H1 (cell line): Measurements from ENCODE around the gene RAP1GAP. TPM values are rescaled to one million over a fixed set of nuclear protein-coding genes. Genes with fewer than 3 reads are reported as not detected.

Experiments used
- CTCF ChIA-PET: fragments of 300-600 bp; sonication (Branson Sonifier 250); formaldehyde crosslinking; loops from one replicate; lab custom pipeline; 2021; ENCODE audit not compliant: partially characterized antibody; lab: Charles Lee
- POLR2A ChIA-PET: fragments of 300-600 bp; sonication (Branson Sonifier 250); formaldehyde crosslinking; loops from one replicate; lab custom pipeline; 2021; ENCODE audit warnings: inconsistent platforms; ENCODE audit not compliant: partially characterized antibody; lab: Charles Lee
- DNase-seq, 2 experiments: peaks; one replicate each; pipeline versions ENCODE4 v3.0.0 to v3.0.0-alpha.2; 2010 to 2022; ENCODE audit warnings: low spot score in 2 of 2, low read depth in 1 of 2, mixed read lengths in 1 of 2
- FAIRE-seq: peaks from 2 replicates; lab custom pipeline; 2011; peaks lifted over from hg19 to GRCh38; lab: Jason Lieb, UNC
- H2AFZ ChIP-seq: 2 replicates; pipeline ENCODE4 v1.8.1; 2012; ENCODE audit warnings: low read length, inconsistent platforms
- H2AK5ac ChIP-seq: 2 replicates; pipeline ENCODE4 v1.6.1; 2013; ENCODE audit warnings: low read depth, low read length
- H2BK120ac ChIP-seq: replicated peaks from 2 replicates; pipeline ENCODE3; 2013; ENCODE audit warnings: low read depth, low read length, inconsistent platforms
- H2BK12ac ChIP-seq: 2 replicates; pipeline ENCODE4 v1.6.1; 2013; ENCODE audit warnings: low read depth, low read length
- H2BK15ac ChIP-seq: 2 replicates; pipeline ENCODE4 v1.6.1; 2013; ENCODE audit warnings: low read length
- H2BK20ac ChIP-seq: 2 replicates; pipeline ENCODE4 v1.6.1; 2013; ENCODE audit warnings: low read length
- H2BK5ac ChIP-seq: 2 replicates; pipeline ENCODE4 v1.6.1; 2013; ENCODE audit warnings: low read depth, low read length
- H3K14ac ChIP-seq: 2 replicates; pipeline ENCODE4 v1.6.1; 2013; ENCODE audit warnings: inconsistent platforms; ENCODE audit not compliant: insufficient read length
- H3K18ac ChIP-seq: 2 replicates; pipeline ENCODE4 v1.6.1; 2013; ENCODE audit warnings: low read length; ENCODE audit errors: extremely low read depth
- H3K23ac ChIP-seq: 2 replicates; pipeline ENCODE4 v1.6.1; 2013; ENCODE audit warnings: inconsistent platforms; ENCODE audit not compliant: insufficient read length
- H3K23me2 ChIP-seq: 2 replicates; pipeline ENCODE4 v1.6.1; 2013; ENCODE audit warnings: low read depth, low read length
- H3K27ac ChIP-seq: 2 replicates; pipeline ENCODE4 v1.6.1; 2011; ENCODE audit warnings: low read depth, low read length, inconsistent platforms
- H3K27me3 ChIP-seq, 4 experiments: replicated peaks in 1 of 4; 1 replicate in 1 of 4; 2 replicates in 3 of 4; pipeline versions ENCODE4 v1.6.1 to v1.8.1; 2011 to 2013; ENCODE audit warnings: low read length in 3 of 4, mild to moderate bottlenecking in 3 of 4, inconsistent platforms in 2 of 4, mixed read lengths in 2 of 4, moderate library complexity in 1 of 4; ENCODE audit not compliant: control insufficient read depth in 3 of 4, insufficient read depth in 3 of 4; ENCODE audit errors: extremely low read depth in 1 of 4
- H3K36me3 ChIP-seq, 4 experiments: 2 replicates each; pipeline versions ENCODE4 v1.6.1 to v1.8.1; 2011 to 2013; ENCODE audit warnings: mild to moderate bottlenecking in 4 of 4, low read length in 3 of 4, moderate library complexity in 2 of 4, control low read depth in 1 of 4, inconsistent platforms in 1 of 4; ENCODE audit not compliant: insufficient read depth in 4 of 4, control insufficient read depth in 2 of 4
- H3K4ac ChIP-seq: replicated peaks from 2 replicates; pipeline ENCODE3; 2013; ENCODE audit warnings: low read length, low read depth, mixed read lengths, inconsistent platforms; ENCODE audit not compliant: insufficient read length
- H3K4me1 ChIP-seq, 4 experiments: replicated peaks in 1 of 4; 1 replicate in 1 of 4; 2 replicates in 3 of 4; pipeline versions ENCODE4 v1.6.1 to v1.8.1; 2011 to 2013; ENCODE audit warnings: low read length in 3 of 4, inconsistent platforms in 2 of 4, mixed read lengths in 1 of 4; ENCODE audit not compliant: insufficient read depth in 4 of 4, control insufficient read depth in 3 of 4
- H3K4me2 ChIP-seq, 2 experiments: 2 replicates each; pipeline versions ENCODE4 v1.6.1 to v1.8.1; 2011 to 2013; ENCODE audit warnings: low read depth in 2 of 2, low read length in 2 of 2, control low read depth in 1 of 2, inconsistent platforms in 1 of 2, mild to moderate bottlenecking in 1 of 2; ENCODE audit not compliant: insufficient read depth in 1 of 2
- H3K4me3 ChIP-seq, 4 experiments: fragments of 200-600, 300-600 bp in 1 of 4; sonication (generic), shearing (Covaris generic), sonication (Bioruptor Twin) in 1 of 4; 2 replicates each; pipeline versions ENCODE4 v1.5.1 to v1.8.1; 2011 to 2016; ENCODE audit warnings: low read length in 4 of 4, low read depth in 3 of 4, control low read depth in 2 of 4, inconsistent platforms in 2 of 4, mild to moderate bottlenecking in 2 of 4, mixed read lengths in 1 of 4, moderate library complexity in 1 of 4; ENCODE audit not compliant: insufficient read depth in 2 of 4; ENCODE audit errors: extremely low read depth in 1 of 4
- H3K56ac ChIP-seq: replicated peaks from 2 replicates; pipeline ENCODE3; 2013; ENCODE audit warnings: low read depth, mild to moderate bottlenecking, mixed read lengths, low read length, inconsistent platforms; ENCODE audit not compliant: insufficient read length
- H3K79me1 ChIP-seq: 2 replicates; pipeline ENCODE4 v1.6.1; 2013; ENCODE audit warnings: low read depth, low read length, control low read depth
- H3K79me2 ChIP-seq, 2 experiments: 2 replicates each; pipeline versions ENCODE4 v1.6.1 to v1.8.1; 2012 to 2013; ENCODE audit warnings: low read length in 2 of 2, mild to moderate bottlenecking in 2 of 2, inconsistent platforms in 1 of 2; ENCODE audit not compliant: insufficient read depth in 2 of 2, control insufficient read depth in 1 of 2
- H3K9ac ChIP-seq, 4 experiments: replicated peaks in 1 of 4; 1 replicate in 1 of 4; 2 replicates in 3 of 4; pipeline versions ENCODE4 v1.6.1 to v1.8.1; 2011 to 2013; ENCODE audit warnings: low read depth in 3 of 4, low read length in 3 of 4, control low read depth in 2 of 4, mild to moderate bottlenecking in 2 of 4, moderate library complexity in 2 of 4, inconsistent platforms in 1 of 4; ENCODE audit errors: extremely low read depth in 1 of 4
- H3K9me3 ChIP-seq, 2 experiments: 2 replicates each; pipeline versions ENCODE4 v1.6.1 to v1.8.1; 2012 to 2013; ENCODE audit warnings: mild to moderate bottlenecking in 2 of 2, moderate library complexity in 2 of 2, control low read depth in 1 of 2, inconsistent platforms in 1 of 2, low read depth in 1 of 2, low read length in 1 of 2, mixed read lengths in 1 of 2; ENCODE audit not compliant: insufficient read depth in 2 of 2
- H4K20me1 ChIP-seq, 2 experiments: replicated peaks in 1 of 2; 2 replicates each; pipeline versions ENCODE3 to v1.8.1; 2011 to 2013; ENCODE audit warnings: inconsistent platforms in 2 of 2, low read length in 2 of 2, mild to moderate bottlenecking in 1 of 2; ENCODE audit not compliant: insufficient read depth in 2 of 2, control insufficient read depth in 1 of 2
- H4K5ac ChIP-seq: 2 replicates; pipeline ENCODE4 v1.6.1; 2013; ENCODE audit warnings: low read length, low read depth, mixed read lengths, inconsistent platforms; ENCODE audit not compliant: insufficient read length
- H4K8ac ChIP-seq: 2 replicates; pipeline ENCODE4 v1.8.0; 2013; ENCODE audit warnings: mild to moderate bottlenecking, moderate library complexity, low read length, inconsistent platforms; ENCODE audit not compliant: insufficient read depth; ENCODE audit errors: extremely low read depth
- H4K91ac ChIP-seq: replicated peaks from 2 replicates; pipeline ENCODE3; 2013; ENCODE audit warnings: low read length, mixed read lengths, inconsistent platforms; ENCODE audit not compliant: insufficient read length
- CBX8 ChIP-seq: fragments of 300-800, 300-1000 bp; sonication (generic); IDR thresholded peaks from 2 replicates; pipeline ENCODE4 v1.7.1; 2016; ENCODE audit warnings: low read depth, low read length, borderline replicate concordance
- CHD1 ChIP-seq: IDR thresholded peaks from 2 replicates; pipeline ENCODE4 v1.6.1; 2012; ENCODE audit warnings: low read depth, low read length, improper control_type of control experiment
- CHD2 ChIP-seq: IDR thresholded peaks from 2 replicates; pipeline ENCODE4 v1.6.1; 2012; ENCODE audit warnings: low read length, improper control_type of control experiment
- CREB1 ChIP-seq: IDR thresholded peaks from 2 replicates; pipeline ENCODE4 v1.6.1; 2012; ENCODE audit warnings: inconsistent platforms
- EP300 ChIP-seq, 2 experiments: IDR thresholded peaks; 1 replicate in 1 of 2; 2 replicates in 1 of 2; pipeline ENCODE4 v1.6.1; 2011 to 2012; ENCODE audit warnings: low read depth in 2 of 2, low read length in 2 of 2, mild to moderate bottlenecking in 2 of 2, borderline replicate concordance in 1 of 2, inconsistent platforms in 1 of 2, moderate library complexity in 1 of 2
- EZH2 ChIP-seq: fragments of 200-600 bp; sonication (generic); IDR thresholded peaks from 2 replicates; pipeline ENCODE4 v1.7.1; 2012; ENCODE audit warnings: low read depth, mild to moderate bottlenecking, moderate library complexity, low read length, inconsistent platforms; ENCODE audit not compliant: severe bottlenecking
- JUN ChIP-seq: IDR thresholded peaks from 2 replicates; pipeline ENCODE4 v1.6.1; 2011; ENCODE audit warnings: low read depth, mild to moderate bottlenecking, improper control_type of control experiment, low read length
- POLR2AphosphoS5 ChIP-seq: IDR thresholded peaks from 2 replicates; pipeline ENCODE4 v1.6.1; 2011; ENCODE audit warnings: low read depth, low read length
- POU5F1 ChIP-seq: IDR thresholded peaks from 2 replicates; pipeline ENCODE4 v1.6.1; 2011; ENCODE audit warnings: low read depth, mild to moderate bottlenecking, low read length, moderate library complexity
- SIRT6 ChIP-seq: IDR thresholded peaks from one replicate; pipeline ENCODE4 v1.7.1; 2012; ENCODE audit warnings: low read length, inconsistent platforms
- TEAD4 ChIP-seq: IDR thresholded peaks from 2 replicates; pipeline ENCODE4 v1.6.1; 2012; ENCODE audit warnings: low read depth, low read length, inconsistent platforms, mixed read lengths
- ZNF274 ChIP-seq: IDR thresholded peaks from 2 replicates; pipeline ENCODE4 v1.7.0; 2012; ENCODE audit warnings: low read length, borderline replicate concordance; ENCODE audit errors: extremely low read depth
- WGBS, 2 experiments: shearing (Covaris generic) in 1 of 2; methylation state at CpG; one replicate each; pipeline versions ENCODE4 v1.1.6 to v1.1.7; 2013 to 2015; ENCODE audit warnings: low lambda C conversion rate in 2 of 2, mixed read lengths in 2 of 2, inconsistent platforms in 1 of 2, low coverage in 1 of 2, missing lambda C conversion rate in 1 of 2; ENCODE audit not compliant: insufficient replicate concordance in 2 of 2, insufficient coverage in 1 of 2, insufficient read length in 1 of 2; ENCODE audit errors: extremely low coverage in 1 of 2, missing lambda C conversion rate in 1 of 2; 5-methylcytosine and 5-hydroxymethylcytosine counted together
- polyA plus RNA-seq, 7 experiments: library from polyadenylated mRNA; depleted of rRNA in 3 of 7; stranded (reverse) in 5 of 7; unstranded in 2 of 7; fragments of >200 nt in 5 of 7; fragments of 200-250 nt in 2 of 7; gene quantifications; 1 replicate in 5 of 7; 2 replicates in 1 of 7; 4 replicates in 1 of 7; pipeline versions ENCODE4 v1.2.1 to v1.2.3, GENCODE V29; 2011 to 2013; ENCODE audit warnings: missing spikeins in 2 of 7, mixed read lengths in 2 of 7
- total RNA-seq: library from RNA; stranded (reverse); fragmentation: NEBNext Ultra II Directional; extraction: Animal tissue kit (Norgen Biotek cat#: 25700); gene quantifications from 2 replicates; pipeline ENCODE4 v1.2.1, GENCODE V29; 2021

RAP1GAP gene
- total and polyA plus RNA-seq, 2 of the 8 experiments (the other 6 are each of a cell fraction or from before 2014, with no cell fraction given): 8.4 TPM

- 70% methylated on average over 1 of the region's 1 CpG; no CpG with 5 or more reads in 1 of the 2 experiments for WGBS, 2 experiments
- Histone ChIP-seq H2AFZ (no peak overlapping the region), H3K4me2 (peak overlapping the region in 1 of 2 experiments; percentile 63; a peak in 1 of 4 replicates), H4K5ac (no peak overlapping the region), H4K91ac (no peak overlapping the region), H2BK12ac (peak overlapping the region; percentile 39; the same call in 1 of the 2 replicates), H3K56ac (no peak overlapping the region), H3K4ac (no peak overlapping the region), H3K4me3 (no peak overlapping the region), H4K8ac (no peak overlapping the region), H2BK20ac (no peak overlapping the region), H3K23me2 (no peaks in the 10 kb centered on the region), H3K27ac (no peak overlapping the region), H3K4me1 (peaks cover 3 to 23% (median 12%) of the 10 kb centered on the region in 4 experiments), H2BK120ac (no peak overlapping the region), H3K14ac (no peak overlapping the region), H3K23ac (no peak overlapping the region), H2BK5ac (0 out of 2 replicates have a peak overlapping the region, but pooled peaks have one; percentile 24), H4K20me1 (peaks cover 0 to 3% of the 10 kb centered on the region in 2 experiments), H2AK5ac (no peak overlapping the region), H3K27me3 (no peaks in the 10 kb centered on the region), H3K18ac (peak overlapping the region; percentile 48; the same call in 1 of the 2 replicates), H3K79me2 (peaks cover 0 to 11% of the 10 kb centered on the region in 2 experiments; a peak in 2 of 4 replicates), H2BK15ac (no peak overlapping the region), H3K9ac (no peak overlapping the region), H3K36me3 (peaks cover 0 to 7% (median 3%) of the 10 kb centered on the region in 4 experiments; a peak in 4 of 8 replicates), H3K9me3 (no peaks in the 10 kb centered on the region), H3K79me1 (peaks cover 7% of the 10 kb centered on the region)
- DNase-seq: no peak
- ChIA-PET POLR2A (interaction anchor here (0.8 to 1.1 kb wide), 3 partner anchors 9 to 77 kb away, joined by 3 read pairs; no protein-coding TSS in a partner anchor), CTCF (interaction anchor here (1.0 to 7.7 kb wide), 4 partner anchors 14 to 335 kb away, joined by 3 to 85 read pairs (median 4); no protein-coding TSS in a partner anchor)
- FAIRE-seq: no peak
- TF ChIP-seq EZH2 (no peak), CREB1 (no peak), POLR2AphosphoS5 (no peak), JUN (no peak), TEAD4 (no peak), POU5F1 (no peak), ZNF274 (no peak), SIRT6 (no peak), EP300 (IDR thresholded peaks at IDR 0.05; ENCODE audit: borderline replicate concordance in 1 of 2, low read depth in 2 of 2, low read length in 2 of 2) (no peak), CHD1 (no peak), CHD2 (no peak), CBX8 (no peak)
These were observed 116.4 kb downstream of the RAP1GAP start for GRCh38 chr1:21552715-21553114.
